ENCODE data around the gene NUP58.

NUP58 gene

DNA sequence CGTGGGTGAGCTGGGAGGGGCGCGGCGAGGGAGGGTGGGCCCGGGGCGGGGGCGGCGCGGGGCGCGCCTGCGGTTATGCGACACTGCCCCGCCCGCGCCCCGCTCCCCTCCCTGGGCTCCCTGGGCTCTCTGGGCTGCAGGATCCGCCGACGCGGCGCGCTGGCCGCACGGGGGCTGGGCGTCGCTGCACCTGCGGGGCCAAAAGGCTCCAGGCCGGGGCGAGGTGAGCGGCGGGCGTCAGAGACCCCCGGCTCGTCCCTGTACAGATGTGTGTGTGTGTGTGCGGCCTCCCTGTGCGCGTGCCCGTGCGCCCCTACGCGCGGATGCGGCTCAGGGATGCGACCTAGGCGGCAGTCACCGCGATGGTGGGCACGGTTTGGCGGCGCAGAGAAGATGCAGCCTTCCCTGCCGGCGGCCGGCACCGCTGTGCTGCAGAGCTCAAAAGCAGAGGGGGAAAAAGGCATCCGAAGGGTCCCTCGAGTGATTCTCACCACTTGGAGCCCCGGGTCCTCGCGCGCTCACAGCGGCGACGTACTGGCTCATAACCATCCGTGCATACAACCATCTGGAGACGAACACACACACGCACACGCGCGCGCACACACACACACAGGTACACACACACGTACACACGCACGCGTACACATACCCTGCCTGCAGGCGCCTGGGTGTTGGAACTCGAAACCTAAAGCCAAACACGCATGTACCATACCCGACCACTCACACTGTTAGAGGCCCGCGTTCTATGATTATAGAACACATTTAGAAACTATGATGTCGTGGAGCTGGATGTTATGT lies 71.1 kb downstream of the NUP58 start:
- no peak for DNase-seq (ENCODE audit: low read depth in 1 of 2, low spot score in 1 of 2)

DNA sequence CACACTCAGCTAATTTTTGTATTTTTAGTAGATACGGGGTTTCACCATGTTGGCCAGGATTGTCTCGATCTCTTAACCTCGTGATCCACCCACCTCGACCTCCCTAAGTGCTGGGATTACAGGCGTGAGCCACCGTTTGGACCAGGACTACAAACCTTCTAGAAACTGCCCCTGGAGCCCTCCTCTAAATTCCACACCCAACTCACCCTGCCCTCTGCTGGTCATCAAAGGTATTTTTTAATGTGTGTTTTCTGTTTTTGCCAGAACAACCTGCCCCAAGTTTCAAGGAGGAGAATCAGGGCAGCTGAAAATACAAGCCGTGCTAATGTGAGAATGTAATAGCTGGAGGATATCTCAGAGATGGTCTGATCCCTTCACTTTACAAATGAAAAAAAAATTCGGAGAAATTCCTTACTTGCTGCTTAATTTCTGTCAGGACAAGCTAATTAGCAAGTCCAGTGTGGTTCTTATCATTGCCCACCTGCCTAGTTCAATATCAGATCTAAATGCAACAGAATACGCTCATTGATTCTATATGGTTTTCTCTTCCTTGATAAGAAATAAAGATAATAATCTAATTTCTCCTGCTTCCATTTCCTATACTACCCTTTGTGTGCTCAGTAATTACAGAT lies 74.4 kb downstream of the NUP58 start:
- DNase-seq (ENCODE audit: low read depth in 1 of 2, low spot score in 1 of 2): peak in 1 of 2 donors; percentile 25

- DNase-seq (ENCODE audit: low read depth in 1 of 2, low spot score in 1 of 2): no peak
Measured at GRCh38 chr13:25377244-25377962, 76.0 kb downstream of the NUP58 start.

DNA sequence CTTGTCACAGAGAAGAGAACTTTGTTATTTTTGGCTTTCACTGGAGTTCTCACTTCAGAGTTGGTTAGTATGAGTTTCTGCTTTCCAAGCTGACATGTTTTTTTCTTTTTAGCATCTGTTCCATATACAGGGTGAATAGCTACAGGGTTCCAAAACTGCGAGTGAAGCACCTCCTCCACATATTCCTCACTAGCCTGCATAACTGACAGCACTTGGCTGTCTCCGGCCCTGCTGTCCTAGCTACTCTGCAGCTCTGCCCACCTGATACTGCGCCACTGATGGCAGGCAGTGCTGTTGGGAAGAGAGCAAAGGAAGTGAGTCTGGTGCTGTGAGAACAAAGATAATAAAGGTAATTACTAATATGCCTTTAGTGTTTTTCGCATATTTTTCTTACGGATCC lies 77.1 kb downstream of the NUP58 start:
- no peak for DNase-seq (ENCODE audit: low read depth in 1 of 2, low spot score in 1 of 2)

- DNase-seq (ENCODE audit: low read depth in 1 of 2, low spot score in 1 of 2): no peak
Measured at GRCh38 chr13:25379011-25379410, 77.6 kb downstream of the NUP58 start.

- no peak for DNase-seq (ENCODE audit: low read depth in 1 of 2, low spot score in 1 of 2)
Measured at GRCh38 chr13:25380082-25380481, 78.7 kb downstream of the NUP58 start.

DNA sequence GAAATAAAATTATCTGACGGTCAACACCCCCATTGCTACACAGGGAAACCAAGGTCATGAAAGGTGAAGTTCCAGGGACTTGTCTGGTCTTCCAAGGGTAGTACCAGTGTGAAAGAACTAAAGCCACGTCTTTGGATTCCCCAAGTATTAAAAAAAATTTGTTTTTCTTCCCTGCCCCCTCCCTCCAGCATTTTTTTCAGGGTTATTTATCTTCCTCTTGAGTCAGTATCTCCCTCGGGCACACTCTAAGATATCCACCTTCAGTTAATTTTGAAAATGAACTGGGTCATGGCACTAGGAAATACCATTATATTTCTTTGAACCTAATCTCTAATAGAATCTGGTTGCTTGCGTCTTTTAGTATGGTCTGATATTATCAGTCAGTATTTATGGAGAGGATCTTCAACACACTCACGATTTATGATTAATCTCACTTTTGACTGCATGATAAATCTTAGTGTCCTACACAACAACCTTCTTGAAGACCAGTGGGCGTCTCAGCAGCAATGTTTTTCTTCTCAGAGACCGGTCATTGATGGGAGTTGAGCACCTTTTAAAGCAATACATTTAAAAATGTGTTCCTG lies 79.4 kb downstream of the NUP58 start:
- DNase-seq (ENCODE audit: low read depth in 1 of 2, low spot score in 1 of 2): no peak

- no peak for DNase-seq (ENCODE audit: low read depth in 1 of 2, low spot score in 1 of 2)
Measured at GRCh38 chr13:25384758-25385410, 83.5 kb downstream of the NUP58 start.

DNA sequence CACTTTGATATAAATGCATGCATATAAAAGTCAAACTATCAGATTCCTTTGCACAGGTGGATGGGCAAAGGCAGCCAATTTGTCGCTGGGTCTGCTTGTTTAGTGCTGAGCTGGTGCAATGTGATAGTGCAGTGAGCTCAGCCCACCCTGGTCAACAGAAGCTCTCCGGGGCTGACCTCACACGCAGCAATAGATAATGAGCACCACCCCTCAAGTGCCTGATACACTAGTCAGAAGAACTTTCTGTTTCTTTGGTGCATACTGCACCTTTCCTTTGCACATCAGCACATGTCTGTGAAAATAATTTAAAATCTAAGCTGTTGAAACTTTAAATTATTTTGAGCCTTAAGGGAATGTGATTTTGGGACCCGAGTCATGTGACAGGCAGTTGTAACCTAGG lies 90.5 kb downstream of the NUP58 start:
- no peak for DNase-seq (ENCODE audit: low read depth in 1 of 2, low spot score in 1 of 2)
